K562 (cell line): ENCODE results near the gene C1orf56. TPM values are rescaled to one million over a fixed set of nuclear protein-coding genes. Genes with fewer than 3 reads are reported as not detected.

Source experiments
- PTTG1 ChIP-seq: fragments of 450-650 bp; IDR thresholded peaks from 2 replicates; pipeline ENCODE4 v1.6.1; 2016; ENCODE audit warnings: low read depth, mild to moderate bottlenecking, missing genetic modification characterization, missing compliant biosample characterization
- SMAD1 ChIP-seq: fragments of 150-350 bp; IDR thresholded peaks from 2 replicates; pipeline ENCODE4 v1.6.1; 2014; ENCODE audit warnings: low read length, low read depth; ENCODE audit not compliant: partially characterized antibody
- ZNF780A ChIP-seq: fragments of 250-450 bp; sonication (Bioruptor Pico); IDR thresholded peaks from 2 replicates; pipeline ENCODE4 v1.5.0; 2021; ENCODE audit warnings: mild to moderate bottlenecking
- polyA plus RNA-seq, 8 experiments: library from polyadenylated mRNA; depleted of rRNA in 4 of 8; stranded (reverse) in 5 of 8; unstranded in 3 of 8; fragments of >200 nt; fragmentation: Nextera tagmentation in 2 of 8; fragmentation: Illumina TruSeq in 1 of 8; extraction: Ambion mirVana in 2 of 8; extraction: Trizol in 1 of 8; gene quantifications; 2 replicates each; pipeline versions ENCODE4 v1.2.1 to v1.2.3, GENCODE V29; 2011 to 2014; ENCODE audit warnings: inconsistent platforms in 1 of 8, missing spikeins in 1 of 8
- total RNA-seq, 7 experiments: library from RNA; depleted of rRNA in 6 of 7; stranded (reverse); fragments of >200 nt in 6 of 7; fragmentation: Illumina TruSeq in 2 of 7; extraction: Trizol in 2 of 7; gene quantifications; 2 replicates each; pipeline versions ENCODE4 v1.2.1 to v1.2.3, GENCODE V29; 2011 to 2021; ENCODE audit warnings: low replicate concordance in 1 of 7
- TF ChIP-seq, protein P1 (sequence below): fragments of 200-600 bp; sonication (generic); IDR thresholded peaks from one replicate; pipeline ENCODE4 v1.6.1; 2012; ENCODE audit warnings: mild to moderate bottlenecking, low read depth, low read length, inconsistent platforms
- TF ChIP-seq, protein P2 (sequence below): fragments of 450-650 bp; formaldehyde crosslinking; IDR thresholded peaks from 2 replicates; pipeline ENCODE4 v1.4.0; 2020; ENCODE audit warnings: mild to moderate bottlenecking

C1orf56 gene
- total and polyA plus RNA-seq, 9 of the 15 experiments (the other 6 are each of a cell fraction or from before 2014, with no cell fraction given), result 0.18 to 15.7 (median 1.1) TPM

DNA sequence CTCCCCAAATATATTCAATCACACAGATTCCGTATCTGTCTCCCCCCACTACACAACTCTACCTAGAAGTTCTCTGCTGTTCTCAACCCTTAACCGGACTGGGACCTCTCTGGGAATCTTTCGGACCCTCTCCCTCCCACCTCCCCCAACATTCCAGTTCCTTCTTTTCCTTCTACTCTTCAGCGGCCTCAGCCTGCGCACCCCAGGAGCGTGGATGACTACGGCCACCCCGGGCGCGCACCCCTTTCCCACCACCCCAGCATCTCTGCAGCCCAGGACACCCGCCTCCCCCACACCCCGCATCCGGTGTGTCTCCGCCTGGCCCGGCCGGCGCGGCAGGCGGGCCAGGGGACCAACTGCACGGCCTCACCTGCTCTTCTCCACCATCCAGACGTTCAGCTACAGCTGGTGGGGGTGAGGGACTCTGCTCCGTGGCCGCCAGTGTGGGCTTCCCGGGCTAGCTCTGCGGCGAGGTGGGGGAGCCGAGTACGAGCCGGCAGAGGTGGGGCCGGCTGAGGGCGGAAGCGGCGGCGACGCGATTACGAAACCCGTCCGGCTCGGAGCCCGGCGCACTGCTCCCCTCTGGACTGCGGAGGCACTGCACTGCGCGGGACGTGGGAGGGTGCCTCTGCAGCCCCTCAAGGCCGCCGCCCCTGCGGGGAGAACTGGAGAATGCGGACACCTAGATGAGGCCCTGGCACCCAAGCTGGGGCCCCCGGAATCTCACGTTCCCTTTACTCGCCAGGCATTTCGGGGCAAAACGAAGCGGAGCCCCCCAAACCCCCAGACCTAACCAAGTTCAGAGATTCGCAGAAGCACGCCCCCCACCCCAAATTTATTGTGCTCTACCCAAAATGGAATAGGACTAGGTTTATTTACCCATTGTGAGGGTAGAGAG lies 11.8 kb downstream of the C1orf56 start, which contains the start of gene CDC42SE1 (continued):
- TF ChIP-seq, protein P1, sequence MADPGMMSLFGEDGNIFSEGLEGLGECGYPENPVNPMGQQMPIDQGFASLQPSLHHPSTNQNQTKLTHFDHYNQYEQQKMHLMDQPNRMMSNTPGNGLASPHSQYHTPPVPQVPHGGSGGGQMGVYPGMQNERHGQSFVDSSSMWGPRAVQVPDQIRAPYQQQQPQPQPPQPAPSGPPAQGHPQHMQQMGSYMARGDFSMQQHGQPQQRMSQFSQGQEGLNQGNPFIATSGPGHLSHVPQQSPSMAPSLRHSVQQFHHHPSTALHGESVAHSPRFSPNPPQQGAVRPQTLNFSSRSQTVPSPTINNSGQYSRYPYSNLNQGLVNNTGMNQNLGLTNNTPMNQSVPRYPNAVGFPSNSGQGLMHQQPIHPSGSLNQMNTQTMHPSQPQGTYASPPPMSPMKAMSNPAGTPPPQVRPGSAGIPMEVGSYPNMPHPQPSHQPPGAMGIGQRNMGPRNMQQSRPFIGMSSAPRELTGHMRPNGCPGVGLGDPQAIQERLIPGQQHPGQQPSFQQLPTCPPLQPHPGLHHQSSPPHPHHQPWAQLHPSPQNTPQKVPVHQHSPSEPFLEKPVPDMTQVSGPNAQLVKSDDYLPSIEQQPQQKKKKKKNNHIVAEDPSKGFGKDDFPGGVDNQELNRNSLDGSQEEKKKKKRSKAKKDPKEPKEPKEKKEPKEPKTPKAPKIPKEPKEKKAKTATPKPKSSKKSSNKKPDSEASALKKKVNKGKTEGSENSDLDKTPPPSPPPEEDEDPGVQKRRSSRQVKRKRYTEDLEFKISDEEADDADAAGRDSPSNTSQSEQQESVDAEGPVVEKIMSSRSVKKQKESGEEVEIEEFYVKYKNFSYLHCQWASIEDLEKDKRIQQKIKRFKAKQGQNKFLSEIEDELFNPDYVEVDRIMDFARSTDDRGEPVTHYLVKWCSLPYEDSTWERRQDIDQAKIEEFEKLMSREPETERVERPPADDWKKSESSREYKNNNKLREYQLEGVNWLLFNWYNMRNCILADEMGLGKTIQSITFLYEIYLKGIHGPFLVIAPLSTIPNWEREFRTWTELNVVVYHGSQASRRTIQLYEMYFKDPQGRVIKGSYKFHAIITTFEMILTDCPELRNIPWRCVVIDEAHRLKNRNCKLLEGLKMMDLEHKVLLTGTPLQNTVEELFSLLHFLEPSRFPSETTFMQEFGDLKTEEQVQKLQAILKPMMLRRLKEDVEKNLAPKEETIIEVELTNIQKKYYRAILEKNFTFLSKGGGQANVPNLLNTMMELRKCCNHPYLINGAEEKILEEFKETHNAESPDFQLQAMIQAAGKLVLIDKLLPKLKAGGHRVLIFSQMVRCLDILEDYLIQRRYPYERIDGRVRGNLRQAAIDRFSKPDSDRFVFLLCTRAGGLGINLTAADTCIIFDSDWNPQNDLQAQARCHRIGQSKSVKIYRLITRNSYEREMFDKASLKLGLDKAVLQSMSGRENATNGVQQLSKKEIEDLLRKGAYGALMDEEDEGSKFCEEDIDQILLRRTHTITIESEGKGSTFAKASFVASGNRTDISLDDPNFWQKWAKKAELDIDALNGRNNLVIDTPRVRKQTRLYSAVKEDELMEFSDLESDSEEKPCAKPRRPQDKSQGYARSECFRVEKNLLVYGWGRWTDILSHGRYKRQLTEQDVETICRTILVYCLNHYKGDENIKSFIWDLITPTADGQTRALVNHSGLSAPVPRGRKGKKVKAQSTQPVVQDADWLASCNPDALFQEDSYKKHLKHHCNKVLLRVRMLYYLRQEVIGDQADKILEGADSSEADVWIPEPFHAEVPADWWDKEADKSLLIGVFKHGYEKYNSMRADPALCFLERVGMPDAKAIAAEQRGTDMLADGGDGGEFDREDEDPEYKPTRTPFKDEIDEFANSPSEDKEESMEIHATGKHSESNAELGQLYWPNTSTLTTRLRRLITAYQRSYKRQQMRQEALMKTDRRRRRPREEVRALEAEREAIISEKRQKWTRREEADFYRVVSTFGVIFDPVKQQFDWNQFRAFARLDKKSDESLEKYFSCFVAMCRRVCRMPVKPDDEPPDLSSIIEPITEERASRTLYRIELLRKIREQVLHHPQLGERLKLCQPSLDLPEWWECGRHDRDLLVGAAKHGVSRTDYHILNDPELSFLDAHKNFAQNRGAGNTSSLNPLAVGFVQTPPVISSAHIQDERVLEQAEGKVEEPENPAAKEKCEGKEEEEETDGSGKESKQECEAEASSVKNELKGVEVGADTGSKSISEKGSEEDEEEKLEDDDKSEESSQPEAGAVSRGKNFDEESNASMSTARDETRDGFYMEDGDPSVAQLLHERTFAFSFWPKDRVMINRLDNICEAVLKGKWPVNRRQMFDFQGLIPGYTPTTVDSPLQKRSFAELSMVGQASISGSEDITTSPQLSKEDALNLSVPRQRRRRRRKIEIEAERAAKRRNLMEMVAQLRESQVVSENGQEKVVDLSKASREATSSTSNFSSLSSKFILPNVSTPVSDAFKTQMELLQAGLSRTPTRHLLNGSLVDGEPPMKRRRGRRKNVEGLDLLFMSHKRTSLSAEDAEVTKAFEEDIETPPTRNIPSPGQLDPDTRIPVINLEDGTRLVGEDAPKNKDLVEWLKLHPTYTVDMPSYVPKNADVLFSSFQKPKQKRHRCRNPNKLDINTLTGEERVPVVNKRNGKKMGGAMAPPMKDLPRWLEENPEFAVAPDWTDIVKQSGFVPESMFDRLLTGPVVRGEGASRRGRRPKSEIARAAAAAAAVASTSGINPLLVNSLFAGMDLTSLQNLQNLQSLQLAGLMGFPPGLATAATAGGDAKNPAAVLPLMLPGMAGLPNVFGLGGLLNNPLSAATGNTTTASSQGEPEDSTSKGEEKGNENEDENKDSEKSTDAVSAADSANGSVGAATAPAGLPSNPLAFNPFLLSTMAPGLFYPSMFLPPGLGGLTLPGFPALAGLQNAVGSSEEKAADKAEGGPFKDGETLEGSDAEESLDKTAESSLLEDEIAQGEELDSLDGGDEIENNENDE, result no peak
- no peak for TF ChIP-seq PTTG1 (tag)
- no peak for TF ChIP-seq ZNF780A (CRISPR knock-in tag)
- TF ChIP-seq, protein P2, sequence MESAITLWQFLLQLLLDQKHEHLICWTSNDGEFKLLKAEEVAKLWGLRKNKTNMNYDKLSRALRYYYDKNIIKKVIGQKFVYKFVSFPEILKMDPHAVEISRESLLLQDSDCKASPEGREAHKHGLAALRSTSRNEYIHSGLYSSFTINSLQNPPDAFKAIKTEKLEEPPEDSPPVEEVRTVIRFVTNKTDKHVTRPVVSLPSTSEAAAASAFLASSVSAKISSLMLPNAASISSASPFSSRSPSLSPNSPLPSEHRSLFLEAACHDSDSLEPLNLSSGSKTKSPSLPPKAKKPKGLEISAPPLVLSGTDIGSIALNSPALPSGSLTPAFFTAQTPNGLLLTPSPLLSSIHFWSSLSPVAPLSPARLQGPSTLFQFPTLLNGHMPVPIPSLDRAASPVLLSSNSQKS (CRISPR knock-in tag), result 0 out of 2 replicates have a peak, but pooled peaks have one; percentile 35
- peak; percentile 63 for TF ChIP-seq SMAD1
